H1 (cell line): Measurements from ENCODE around the gene KLHL33. TPM values are rescaled to one million over a fixed set of nuclear protein-coding genes. Genes with fewer than 3 reads are reported as not detected.

Source experiments
- ATF3 ChIP-seq: IDR thresholded peaks from 2 replicates; pipeline ENCODE4 v1.6.1; 2011; ENCODE audit warnings: low read depth, mild to moderate bottlenecking, low read length; ENCODE audit not compliant: insufficient read depth
- BACH1 ChIP-seq: IDR thresholded peaks from 2 replicates; pipeline ENCODE4 v1.6.1; 2012; ENCODE audit warnings: low read length, improper control_type of control experiment
- KDM4A ChIP-seq: IDR thresholded peaks from one replicate; pipeline ENCODE4 v1.7.1; 2012; ENCODE audit warnings: low read depth, mild to moderate bottlenecking, moderate library complexity, low read length, inconsistent platforms; ENCODE audit not compliant: severe bottlenecking
- NANOG ChIP-seq: IDR thresholded peaks from 2 replicates; pipeline ENCODE4 v1.6.1; 2011; ENCODE audit warnings: low read length, low read depth, mild to moderate bottlenecking, inconsistent platforms; ENCODE audit not compliant: insufficient read depth, poor library complexity, severe bottlenecking
- PHF8 ChIP-seq: fragments of 200-600 bp; sonication (generic); conservative IDR thresholded peaks from 2 replicates; pipeline ENCODE4 v1.7.1; 2012; ENCODE audit warnings: low read depth, mild to moderate bottlenecking, inconsistent platforms, low read length, moderate library complexity
- POLR2AphosphoS5 ChIP-seq: IDR thresholded peaks from 2 replicates; pipeline ENCODE4 v1.6.1; 2011; ENCODE audit warnings: low read depth, low read length
- RAD21 ChIP-seq, 2 experiments: IDR thresholded peaks in 1 of 2; conservative IDR thresholded peaks in 1 of 2; 2 replicates each; pipeline ENCODE4 v1.6.1; 2011; ENCODE audit warnings: low read depth in 2 of 2, low read length in 2 of 2, improper control_type of control experiment in 1 of 2, inconsistent platforms in 1 of 2, mild to moderate bottlenecking in 1 of 2, moderate library complexity in 1 of 2
- SRF ChIP-seq: IDR thresholded peaks from 2 replicates; pipeline ENCODE4 v1.6.1; 2011; ENCODE audit warnings: mild to moderate bottlenecking, low read depth, low read length, moderate library complexity
- TAF1 ChIP-seq: IDR thresholded peaks from 2 replicates; pipeline ENCODE4 v1.6.1; 2011; ENCODE audit warnings: mild to moderate bottlenecking, low read depth, low read length
- ZNF274 ChIP-seq: IDR thresholded peaks from 2 replicates; pipeline ENCODE4 v1.7.0; 2012; ENCODE audit warnings: low read length, borderline replicate concordance; ENCODE audit errors: extremely low read depth
- polyA plus RNA-seq, 7 experiments: library from polyadenylated mRNA; depleted of rRNA in 3 of 7; stranded (reverse) in 5 of 7; unstranded in 2 of 7; fragments of >200 nt in 5 of 7; fragments of 200-250 nt in 2 of 7; gene quantifications; 1 replicate in 5 of 7; 2 replicates in 1 of 7; 4 replicates in 1 of 7; pipeline versions ENCODE4 v1.2.1 to v1.2.3, GENCODE V29; 2011 to 2013; ENCODE audit warnings: missing spikeins in 2 of 7, mixed read lengths in 2 of 7
- total RNA-seq: library from RNA; stranded (reverse); fragmentation: NEBNext Ultra II Directional; extraction: Animal tissue kit (Norgen Biotek cat#: 25700); gene quantifications from 2 replicates; pipeline ENCODE4 v1.2.1, GENCODE V29; 2021

KLHL33 gene
- total and polyA plus RNA-seq, 2 of the 8 experiments (the other 6 are each of a cell fraction or from before 2014, with no cell fraction given) = 0.11 to 0.17 TPM

- TF ChIP-seq RAD21 (IDR thresholded peaks at IDR 0.05 in 1 of 2, conservative IDR thresholded peaks at IDR 0.05 in 1 of 2; ENCODE audit: low read depth in 2 of 2, low read length in 2 of 2) = no peak
- TF ChIP-seq ZNF274 = no peak
- TF ChIP-seq POLR2AphosphoS5 = no peak
- no peak for TF ChIP-seq PHF8
- TF ChIP-seq ATF3 = no peak
- TF ChIP-seq TAF1 = no peak
- TF ChIP-seq BACH1 = no peak
- TF ChIP-seq SRF = no peak
- no peak for TF ChIP-seq NANOG
- no peak for TF ChIP-seq KDM4A
Measured at GRCh38 chr14:20427231-20428009, 8.5 kb downstream of the KLHL33 start (continued).
